Measurements from ENCODE around the gene TAMM41.

DNA sequence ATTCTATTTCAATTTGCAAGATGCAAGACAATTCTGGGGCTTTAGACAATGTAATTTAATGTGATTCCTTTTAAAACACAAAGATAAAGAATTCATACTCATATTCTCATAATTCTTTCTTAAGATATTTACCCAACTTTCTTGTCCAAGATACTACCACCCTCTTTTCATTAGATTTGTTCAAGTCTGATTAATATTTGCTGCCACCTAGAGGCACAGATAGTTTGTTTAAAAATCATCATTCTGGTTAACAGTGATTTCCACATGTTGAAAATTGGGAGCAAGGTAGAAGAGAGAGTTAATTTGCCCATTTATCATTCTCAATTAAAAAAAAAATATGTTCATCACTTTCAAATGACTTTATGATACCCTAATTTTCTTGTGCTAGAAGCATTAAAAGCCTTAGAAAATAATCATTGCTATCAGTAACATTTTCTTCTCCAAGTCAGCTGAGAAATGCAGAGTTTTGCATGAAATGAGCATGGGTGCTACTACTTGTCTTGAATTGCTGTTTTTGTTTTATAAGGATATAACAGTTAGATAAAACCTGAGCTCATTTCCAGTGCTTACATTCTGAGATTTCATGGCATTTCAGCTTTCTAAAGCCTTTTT, 11.6 kb downstream of the TAMM41 start:
- TF ChIP-seq POLR2AphosphoS5 (IDR thresholded peaks at IDR 0.05; ENCODE audit: borderline replicate concordance, low read depth, low read length): no peak
- TF ChIP-seq EZH2 (IDR thresholded peaks at IDR 0.05): no peak
